SU-DHL-6 (cell line): ENCODE data around the gene LRRC7.

Source experiments
- H2AFZ ChIP-seq: fragments of 200-600 bp; sonication (generic); 2 replicates; pipeline ENCODE4 v1.6.1; 2014; ENCODE audit warnings: low read depth, mild to moderate bottlenecking, moderate library complexity, mixed read lengths, antibody characterized with exemption, low read length; ENCODE audit not compliant: severe bottlenecking
- H3F3A ChIP-seq: fragments of 200-600 bp; shearing (Covaris generic); 2 replicates; pipeline ENCODE4 v1.6.0; 2016; ENCODE audit warnings: antibody characterized with exemption, mild to moderate bottlenecking; ENCODE audit not compliant: insufficient read depth
- H3K27ac ChIP-seq: fragments of 200-600 bp; sonication (generic); 2 replicates; pipeline ENCODE4 v1.5.1; 2016; ENCODE audit warnings: low read depth, mild to moderate bottlenecking, low read length, moderate library complexity, mixed read lengths
- H3K27me3 ChIP-seq: fragments of 200-600 bp; sonication (generic), shearing (Covaris generic); 2 replicates; pipeline ENCODE4 v1.6.0; 2014; ENCODE audit warnings: mild to moderate bottlenecking, low read length
- H3K36me3 ChIP-seq: fragments of 200-600 bp; sonication (generic); 2 replicates; pipeline ENCODE4 v1.6.1; 2014; ENCODE audit warnings: mild to moderate bottlenecking, low read length, mixed read lengths
- H3K4me2 ChIP-seq: fragments of 300-600, 200-600 bp; shearing (Covaris generic), sonication (generic); 2 replicates; pipeline ENCODE4 v1.6.0; 2014; ENCODE audit warnings: low read length, low read depth, mild to moderate bottlenecking; ENCODE audit not compliant: poor library complexity, severe bottlenecking
- H3K4me3 ChIP-seq: fragments of 200-600 bp; sonication (generic); 2 replicates; pipeline ENCODE4 v1.5.1; 2014; ENCODE audit warnings: antibody characterized with exemption, low read length, mild to moderate bottlenecking, mixed read lengths; ENCODE audit not compliant: insufficient read depth, poor library complexity, severe bottlenecking
- H3K79me2 ChIP-seq: fragments of 200-600 bp; sonication (generic); 2 replicates; pipeline ENCODE4 v1.6.1; 2014; ENCODE audit warnings: mild to moderate bottlenecking, low read length, moderate library complexity; ENCODE audit not compliant: insufficient read depth
- H3K9ac ChIP-seq: fragments of 200-600 bp; sonication (generic); 2 replicates; pipeline ENCODE4 v1.7.0; 2014; ENCODE audit warnings: mild to moderate bottlenecking, low read length
- H3K9me2 ChIP-seq: fragments of 200-600 bp; sonication (generic); replicated peaks from 2 replicates; pipeline ENCODE4 v1.6.1; 2014; ENCODE audit warnings: low read length; ENCODE audit not compliant: insufficient read depth
- H3K9me3 ChIP-seq: fragments of 200-600 bp; sonication (generic); 2 replicates; pipeline ENCODE4 v1.6.1; 2014; ENCODE audit warnings: low read length, mixed read lengths; ENCODE audit not compliant: insufficient read depth
- H4K20me1 ChIP-seq: fragments of 200-600 bp; sonication (generic); 2 replicates; pipeline ENCODE4 v1.6.1; 2014; ENCODE audit warnings: low read depth, mild to moderate bottlenecking, antibody characterized with exemption, low read length, moderate library complexity, mixed read lengths
- EZH2phosphoT487 ChIP-seq: fragments of 200-600 bp; sonication (generic), shearing (Covaris generic); conservative IDR thresholded peaks from 2 replicates; pipeline ENCODE4 v1.6.1; 2018; ENCODE audit warnings: mild to moderate bottlenecking, antibody characterized with exemption, low read length, moderate library complexity, mixed read lengths
- TF ChIP-seq, protein P1 (sequence below): fragments of 200-600 bp; sonication (generic); IDR thresholded peaks from one replicate; pipeline ENCODE4 v1.5.1; 2017; ENCODE audit warnings: antibody characterized with exemption, mild to moderate bottlenecking, low read length, moderate library complexity; ENCODE audit not compliant: insufficient read depth, poor library complexity, severe bottlenecking

The LRRC7 gene

DNA sequence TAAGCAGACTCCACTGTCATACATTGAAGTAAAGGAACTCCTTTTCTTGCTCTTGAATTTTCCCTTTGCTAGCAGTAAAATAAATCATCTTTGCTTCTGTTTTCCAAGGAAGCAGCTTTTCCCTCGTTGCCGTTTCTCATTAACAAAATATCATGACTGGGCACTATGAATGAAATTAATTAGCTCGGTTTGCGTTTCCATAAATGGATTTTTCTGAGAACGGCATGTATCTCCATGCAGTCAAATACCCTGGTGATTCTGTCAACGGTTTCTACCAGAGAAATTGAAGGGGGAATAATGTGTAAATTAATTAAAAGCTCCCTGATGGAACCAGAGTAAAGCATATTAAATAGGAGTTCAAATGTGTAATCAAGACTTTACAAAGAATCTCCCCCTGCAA is 372.5 kb downstream of the LRRC7 start:
- H2AFZ ChIP-seq, result no peak overlapping the region
- H3K9ac ChIP-seq, result no peak overlapping the region
- no peaks in the 10 kb centered on the region for H3K36me3 ChIP-seq
- H3F3A ChIP-seq, result no peaks in the 10 kb centered on the region
- no peaks in the 10 kb centered on the region for H4K20me1 ChIP-seq
- no peaks in the 10 kb centered on the region for H3K9me3 ChIP-seq
- TF ChIP-seq, protein P1, sequence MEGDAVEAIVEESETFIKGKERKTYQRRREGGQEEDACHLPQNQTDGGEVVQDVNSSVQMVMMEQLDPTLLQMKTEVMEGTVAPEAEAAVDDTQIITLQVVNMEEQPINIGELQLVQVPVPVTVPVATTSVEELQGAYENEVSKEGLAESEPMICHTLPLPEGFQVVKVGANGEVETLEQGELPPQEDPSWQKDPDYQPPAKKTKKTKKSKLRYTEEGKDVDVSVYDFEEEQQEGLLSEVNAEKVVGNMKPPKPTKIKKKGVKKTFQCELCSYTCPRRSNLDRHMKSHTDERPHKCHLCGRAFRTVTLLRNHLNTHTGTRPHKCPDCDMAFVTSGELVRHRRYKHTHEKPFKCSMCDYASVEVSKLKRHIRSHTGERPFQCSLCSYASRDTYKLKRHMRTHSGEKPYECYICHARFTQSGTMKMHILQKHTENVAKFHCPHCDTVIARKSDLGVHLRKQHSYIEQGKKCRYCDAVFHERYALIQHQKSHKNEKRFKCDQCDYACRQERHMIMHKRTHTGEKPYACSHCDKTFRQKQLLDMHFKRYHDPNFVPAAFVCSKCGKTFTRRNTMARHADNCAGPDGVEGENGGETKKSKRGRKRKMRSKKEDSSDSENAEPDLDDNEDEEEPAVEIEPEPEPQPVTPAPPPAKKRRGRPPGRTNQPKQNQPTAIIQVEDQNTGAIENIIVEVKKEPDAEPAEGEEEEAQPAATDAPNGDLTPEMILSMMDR, result no peak
- no peak for TF ChIP-seq EZH2phosphoT487
- no peaks in the 10 kb centered on the region; the same call in 1 of the 2 replicates for H3K9me2 ChIP-seq
- no peaks in the 10 kb centered on the region for H3K79me2 ChIP-seq
- H3K4me3 ChIP-seq, result no peak overlapping the region
- no peaks in the 10 kb centered on the region for H3K27me3 ChIP-seq
- no peak overlapping the region for H3K27ac ChIP-seq
- no peak overlapping the region for H3K4me2 ChIP-seq

- Histone ChIP-seq H3K9ac (no peak overlapping the region), H3K36me3 (no peaks in the 10 kb centered on the region), H4K20me1 (no peaks in the 10 kb centered on the region), H2AFZ (no peak overlapping the region), H3K27me3 (no peaks in the 10 kb centered on the region), H3K27ac (no peak overlapping the region), H3K4me2 (no peak overlapping the region), H3F3A (no peaks in the 10 kb centered on the region), H3K79me2 (no peaks in the 10 kb centered on the region), H3K9me3 (no peaks in the 10 kb centered on the region), H3K9me2 (no peaks in the 10 kb centered on the region; the same call in 1 of the 2 replicates), H3K4me3 (no peak overlapping the region)
- TF ChIP-seq, protein P1, result no peak
- TF ChIP-seq EZH2phosphoT487, result no peak
Measured at GRCh38 chr1:69940816-69941215, 373.1 kb downstream of the LRRC7 start.

DNA sequence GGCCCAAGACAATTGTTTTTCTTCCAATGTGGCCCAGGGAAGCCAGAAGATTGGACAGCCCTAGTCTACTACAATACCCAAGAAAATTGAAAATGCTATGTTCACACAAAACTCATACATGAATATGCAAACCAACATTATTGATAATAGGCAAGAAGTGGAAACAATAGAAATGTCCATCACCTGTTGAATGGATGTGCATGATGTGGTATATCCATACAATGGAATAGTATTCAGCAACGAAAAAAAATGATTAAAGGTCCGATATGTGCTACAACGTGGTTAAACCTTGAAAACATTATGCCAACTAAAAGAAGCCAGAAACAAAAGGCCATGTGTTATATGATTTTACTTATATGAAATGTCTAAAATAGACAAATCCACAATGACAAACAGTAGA is 375.3 kb downstream of the LRRC7 start:
- H3K9ac ChIP-seq, result no peak overlapping the region
- H4K20me1 ChIP-seq, result no peaks in the 10 kb centered on the region
- no peaks in the 10 kb centered on the region for H3F3A ChIP-seq
- H3K9me2 ChIP-seq, result no peaks in the 10 kb centered on the region
- no peak overlapping the region for H3K4me2 ChIP-seq
- H3K4me3 ChIP-seq, result no peak overlapping the region
- no peak for TF ChIP-seq EZH2phosphoT487
- TF ChIP-seq, protein P1, result no peak
- H3K27me3 ChIP-seq, result no peaks in the 10 kb centered on the region
- no peaks in the 10 kb centered on the region for H3K9me3 ChIP-seq
- H3K36me3 ChIP-seq, result no peaks in the 10 kb centered on the region
- H3K27ac ChIP-seq, result no peak overlapping the region
- no peak overlapping the region for H2AFZ ChIP-seq
- H3K79me2 ChIP-seq, result no peaks in the 10 kb centered on the region
